Prostate gland (tissue), 2 donors: ENCODE data around the gene POLA1. TPM values are rescaled to one million over a fixed set of nuclear protein-coding genes. Genes with fewer than 3 reads are reported as not detected.

ENCODE experiments used
- small RNA-seq, 2 donors: library from RNA; depleted of rRNA; stranded (forward); fragments of <200 nt; gene quantifications; one replicate each; pipeline ENCODE3, GENCODE V24; 2016
- total RNA-seq, 2 donors: library from RNA; depleted of rRNA; stranded (reverse); fragments of >200 nt; gene quantifications; one replicate each; pipeline ENCODE4 v1.1.0, GENCODE V29; 2016

Gene POLA1
- total RNA-seq, 2 donors from 2014 or later: 11.9 to 12.2 TPM

Small RNA genes within 50 kb of the gene (small RNA-seq; reads per million reads assigned to genes)
- gene SCARNA23: 0.10 to 0.19 reads per million in 2 donors

Other genes with a start within 250 kb of the POLA1 start
- 10 to 100 TPM; 41.6 to 54.3 TPM for gene PDK3, start 228.6 kb upstream of the POLA1 start, total RNA-seq
- gene PCYT1B, start 46.6 kb upstream of the POLA1 start, total RNA-seq: 1 to 10 TPM in 1 of 2 donors, under 1 TPM in 1; 0.27 to 6.9 TPM